Natural killer cell (primary cell): Measurements from ENCODE around the gene CREB5. TPM values are rescaled to one million over a fixed set of nuclear protein-coding genes. Genes with fewer than 3 reads are reported as not detected.

Experiments
- ATAC-seq, 3 donors: fragments of 150-1000 bp in 2 of 3; fragments of 200-7000 bp in 1 of 3; cut with Tn5 transposase; 1 replicate in 1 of 3; 2 replicates in 2 of 3; pipeline ENCODE4 v1.10.0; 2021; ENCODE audit warnings: mild to moderate bottlenecking in 2 of 3, moderate library complexity in 2 of 3
- DNase-seq, 2 donors: peaks; one replicate each; pipeline versions ENCODE4 v3.0.0 to v3.0.0-alpha.2; 2013 to 2021; ENCODE audit warnings: mixed read lengths in 1 of 2
- H3K27ac ChIP-seq: one replicate; pipeline ENCODE4 v1.5.1; 2013; ENCODE audit warnings: mild to moderate bottlenecking, low read length
- H3K27me3 ChIP-seq: one replicate; pipeline ENCODE4 v1.6.1; 2013; ENCODE audit warnings: low read length; ENCODE audit not compliant: control insufficient read depth, insufficient read depth
- H3K36me3 ChIP-seq: one replicate; pipeline ENCODE4 v1.6.1; 2013; ENCODE audit warnings: low read length; ENCODE audit not compliant: control insufficient read depth, insufficient read depth
- H3K4me1 ChIP-seq: one replicate; pipeline ENCODE4 v1.6.1; 2013; ENCODE audit warnings: low read length; ENCODE audit not compliant: control insufficient read depth, insufficient read depth
- H3K4me3 ChIP-seq: one replicate; pipeline ENCODE4 v1.5.1; 2013; ENCODE audit warnings: low read length
- H3K9me3 ChIP-seq: one replicate; pipeline ENCODE4 v1.6.1; 2013; ENCODE audit warnings: low read length; ENCODE audit not compliant: control insufficient read depth, insufficient read depth
- H3K27ac Mint-ChIP-seq, 2 donors: one replicate each; pipeline ENCODE4 v1.8.0; 2022; ENCODE audit warnings: mild to moderate bottlenecking in 2 of 2, mixed read lengths in 2 of 2, moderate library complexity in 1 of 2
- H3K27me3 Mint-ChIP-seq, 2 donors: one replicate each; pipeline ENCODE4 v1.8.0; 2022; ENCODE audit warnings: low read depth in 2 of 2, mixed read lengths in 2 of 2
- H3K36me3 Mint-ChIP-seq: one replicate; pipeline ENCODE4 v1.8.0; 2022; ENCODE audit warnings: mixed read lengths
- H3K4me1 Mint-ChIP-seq, 2 donors: one replicate each; pipeline ENCODE4 v1.8.0; 2022; ENCODE audit warnings: mixed read lengths in 2 of 2
- H3K4me3 Mint-ChIP-seq: one replicate; pipeline ENCODE4 v1.8.0; 2022; ENCODE audit warnings: mild to moderate bottlenecking, moderate library complexity, mixed read lengths
- H3K9me3 Mint-ChIP-seq, 2 donors: one replicate each; pipeline ENCODE4 v1.8.0; 2022; ENCODE audit warnings: mixed read lengths in 2 of 2
- WGBS: methylation state at CpG from one replicate; pipeline ENCODE4 v1.1.7; 2013; ENCODE audit warnings: missing lambda C conversion rate; ENCODE audit not compliant: insufficient coverage; 5-methylcytosine and 5-hydroxymethylcytosine counted together
- intact Hi-C: fragments of 100-400 bp; cut with micrococcal nuclease; formaldehyde crosslinking; loops from one replicate; pipeline ENCODE4 v1.14.2; 2022
- total RNA-seq, 4 donors: library from RNA; stranded (reverse); fragments of 120-200 nt in 1 of 4; gene quantifications; one replicate each; pipeline versions ENCODE4 v1.2.3 to v1.2.4, GENCODE V29; 2013 to 2022
- TF ChIP-seq, protein P1 (sequence below): fragments of 200-600 bp; IDR thresholded peaks from one replicate; pipeline ENCODE4 v1.8.0; 2022; ENCODE audit warnings: antibody characterized with exemption

CREB5 gene
- total RNA-seq, 3 donors from 2014 or later (not counting 1 experiment from before 2014, with no cell fraction given), result 0.52 to 7.0 (median 0.89) TPM

DNA sequence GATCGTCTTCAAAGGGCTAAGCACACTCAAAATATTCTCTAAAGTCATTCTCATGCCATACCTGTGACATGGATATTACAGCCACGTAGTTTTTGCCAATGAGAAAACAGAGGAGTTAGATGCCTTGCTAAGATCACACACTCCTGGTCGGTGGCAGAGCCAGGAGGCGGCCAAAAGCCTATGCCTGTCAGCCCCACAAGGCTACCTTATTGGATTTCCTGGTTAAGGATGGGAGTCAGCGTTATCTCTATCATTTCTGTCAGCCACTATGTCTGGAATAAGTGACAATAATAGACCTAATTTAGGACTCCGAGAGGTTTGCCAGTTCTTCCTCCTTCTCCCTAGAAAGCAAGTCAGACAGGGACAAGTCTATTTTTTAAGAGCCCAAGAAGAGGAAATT lies 295.0 kb downstream of the CREB5 start:
- Mint-ChIP-seq H3K27ac (no peak overlapping the region), H3K27me3 (peaks cover 7 to 31% of the 10 kb centered on the region in 2 donors), H3K4me1 (no peaks in the 10 kb centered on the region), H3K4me3 (no peak overlapping the region), H3K36me3 (no peaks in the 10 kb centered on the region), H3K9me3 (no peaks in the 10 kb centered on the region)
- 79% methylated on average over 5 of the region's 6 CpGs for WGBS
- H3K4me1 ChIP-seq, result no peaks in the 10 kb centered on the region
- TF ChIP-seq, protein P1, sequence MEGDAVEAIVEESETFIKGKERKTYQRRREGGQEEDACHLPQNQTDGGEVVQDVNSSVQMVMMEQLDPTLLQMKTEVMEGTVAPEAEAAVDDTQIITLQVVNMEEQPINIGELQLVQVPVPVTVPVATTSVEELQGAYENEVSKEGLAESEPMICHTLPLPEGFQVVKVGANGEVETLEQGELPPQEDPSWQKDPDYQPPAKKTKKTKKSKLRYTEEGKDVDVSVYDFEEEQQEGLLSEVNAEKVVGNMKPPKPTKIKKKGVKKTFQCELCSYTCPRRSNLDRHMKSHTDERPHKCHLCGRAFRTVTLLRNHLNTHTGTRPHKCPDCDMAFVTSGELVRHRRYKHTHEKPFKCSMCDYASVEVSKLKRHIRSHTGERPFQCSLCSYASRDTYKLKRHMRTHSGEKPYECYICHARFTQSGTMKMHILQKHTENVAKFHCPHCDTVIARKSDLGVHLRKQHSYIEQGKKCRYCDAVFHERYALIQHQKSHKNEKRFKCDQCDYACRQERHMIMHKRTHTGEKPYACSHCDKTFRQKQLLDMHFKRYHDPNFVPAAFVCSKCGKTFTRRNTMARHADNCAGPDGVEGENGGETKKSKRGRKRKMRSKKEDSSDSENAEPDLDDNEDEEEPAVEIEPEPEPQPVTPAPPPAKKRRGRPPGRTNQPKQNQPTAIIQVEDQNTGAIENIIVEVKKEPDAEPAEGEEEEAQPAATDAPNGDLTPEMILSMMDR, result no peak
- no peaks in the 10 kb centered on the region for H3K27me3 ChIP-seq
- no peak for ATAC-seq
- H3K9me3 ChIP-seq, result no peaks in the 10 kb centered on the region
- no peak overlapping the region for H3K27ac ChIP-seq
- H3K4me3 ChIP-seq, result no peak overlapping the region
- DNase-seq, result no peak
- no peaks in the 10 kb centered on the region for H3K36me3 ChIP-seq
- intact Hi-C loops, result no loop called here

DNA sequence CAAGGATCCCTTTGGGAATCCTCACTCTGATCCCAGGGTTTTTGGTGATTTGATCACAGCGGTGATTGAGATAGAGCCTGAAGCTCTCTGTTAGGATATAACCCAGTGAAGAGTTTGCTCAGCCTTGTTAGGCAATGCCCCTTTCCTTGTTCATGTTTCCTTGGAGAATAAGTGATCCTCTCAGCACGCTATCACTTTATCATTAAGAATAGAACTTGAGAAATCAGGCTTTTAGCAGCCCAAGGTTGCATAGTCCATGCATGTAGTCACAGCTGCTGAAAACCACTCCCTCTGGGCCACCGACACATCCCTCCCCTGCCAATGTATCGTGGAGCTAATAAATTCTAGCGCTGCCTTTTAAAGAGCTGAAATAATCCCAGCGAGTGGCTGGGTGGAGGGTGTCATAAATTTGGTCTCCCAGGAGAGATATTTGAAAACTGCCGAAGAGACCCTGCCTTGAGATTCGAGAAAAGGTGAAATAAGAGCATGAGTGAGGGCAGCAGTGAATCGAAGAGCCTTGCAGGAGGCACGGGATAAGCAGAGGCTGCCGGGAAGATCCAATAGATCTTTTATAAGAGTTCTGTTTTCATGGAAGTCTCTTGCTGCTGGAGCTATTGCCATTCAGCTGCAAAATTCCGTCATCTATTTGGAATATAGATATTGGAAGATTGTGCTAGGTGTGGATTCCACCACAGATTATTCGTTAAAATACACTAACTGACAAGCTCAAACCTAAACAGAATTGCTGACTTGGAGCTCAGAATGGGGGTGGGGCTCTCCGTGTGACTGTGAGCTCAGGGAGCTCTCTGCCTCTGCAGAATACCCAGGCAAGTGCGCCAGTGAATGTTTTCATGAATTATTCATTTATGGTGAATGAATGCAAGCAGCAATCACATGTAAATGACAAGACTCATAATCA lies 296.0 kb downstream of the CREB5 start:
- Histone ChIP-seq H3K4me3 (no peak overlapping the region), H3K9me3 (no peaks in the 10 kb centered on the region), H3K27me3 (no peaks in the 10 kb centered on the region), H3K4me1 (no peaks in the 10 kb centered on the region), H3K36me3 (no peaks in the 10 kb centered on the region), H3K27ac (no peak overlapping the region)
- Mint-ChIP-seq H3K36me3 (no peaks in the 10 kb centered on the region), H3K4me1 (no peaks in the 10 kb centered on the region), H3K9me3 (no peaks in the 10 kb centered on the region), H3K27ac (no peak overlapping the region), H3K27me3 (peaks cover 5 to 24% of the 10 kb centered on the region in 2 donors), H3K4me3 (no peak overlapping the region)
- TF ChIP-seq, protein P1, result no peak
- no peak for ATAC-seq
- DNase-seq, result no peak
- intact Hi-C loops, result no loop called here
- 80% methylated on average over 14 of the region's 15 CpGs for WGBS

DNA sequence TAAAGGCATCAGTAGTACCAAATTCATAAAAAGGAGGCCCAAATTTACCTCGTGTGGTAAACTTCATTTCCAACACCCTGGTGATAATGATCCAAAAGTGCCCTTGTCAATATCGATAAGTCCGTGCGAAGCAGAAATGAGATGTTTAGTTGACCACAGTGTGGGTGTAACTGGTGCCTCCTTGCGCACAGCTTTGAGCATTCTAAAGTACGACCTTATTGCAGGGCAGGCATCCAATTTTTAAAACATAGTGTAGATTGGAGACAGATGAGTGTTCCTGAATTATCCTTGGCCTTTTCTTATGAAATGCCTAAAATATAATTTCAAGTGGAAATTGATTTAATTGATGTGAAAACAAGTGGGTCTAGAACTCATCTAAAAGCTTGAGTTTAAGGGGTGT lies 297.4 kb downstream of the CREB5 start:
- Histone ChIP-seq H3K27ac (no peak overlapping the region), H3K27me3 (no peaks in the 10 kb centered on the region), H3K4me1 (no peaks in the 10 kb centered on the region), H3K4me3 (no peak overlapping the region), H3K36me3 (no peaks in the 10 kb centered on the region), H3K9me3 (no peaks in the 10 kb centered on the region)
- Mint-ChIP-seq H3K9me3 (no peaks in the 10 kb centered on the region), H3K4me3 (no peak overlapping the region), H3K27ac (no peak overlapping the region), H3K4me1 (no peaks in the 10 kb centered on the region), H3K27me3 (peaks cover 3 to 33% of the 10 kb centered on the region in 2 donors), H3K36me3 (no peaks in the 10 kb centered on the region)
- TF ChIP-seq, protein P1, result no peak
- ATAC-seq (no peak), DNase-seq (no peak)
- WGBS, result 79% methylated on average over 6 of the region's 6 CpGs
- intact Hi-C loops, result no loop called here
